Tongue (tissue), 3 donors: Measurements from ENCODE around the gene SLC27A3. TPM values are rescaled to one million over a fixed set of nuclear protein-coding genes. Genes with fewer than 3 reads are reported as not detected.

Source experiments
- DNase-seq: peaks from one replicate; pipeline ENCODE4 v3.0.0-alpha.2; 2015
- small RNA-seq: library from RNA; depleted of rRNA; stranded (forward); fragments of <200 nt; gene quantifications from one replicate; pipeline ENCODE3, GENCODE V24; 2014; ENCODE audit warnings: low replicate concordance
- total RNA-seq: library from RNA; depleted of rRNA; stranded (reverse); fragments of >200 nt; gene quantifications from one replicate; pipeline ENCODE4 v1.2.3, GENCODE V29; 2014

Gene SLC27A3
- total RNA-seq, 1 donor from 2014 or later = 15.2 TPM

GRCh38 chr1:153799566-153800465 lies 24.6 kb downstream of the SLC27A3 start:
- DNase-seq = no peak

GRCh38 chr1:153800516-153800915 lies 25.3 kb downstream of the SLC27A3 start:
- no peak for DNase-seq

- DNase-seq = no peak
Observed at GRCh38 chr1:153801028-153801625, 25.9 kb downstream of the SLC27A3 start.

- no peak for DNase-seq
Observed at GRCh38 chr1:153801786-153802697, 26.8 kb downstream of the SLC27A3 start.

GRCh38 chr1:153803470-153804056 lies 28.4 kb downstream of the SLC27A3 start:
- DNase-seq = peak; percentile 17

GRCh38 chr1:153804112-153804511 lies 28.9 kb downstream of the SLC27A3 start:
- DNase-seq = no peak

- peak; percentile 40 for DNase-seq
Observed at GRCh38 chr1:153805042-153805745, 30.0 kb downstream of the SLC27A3 start.

GRCh38 chr1:153805886-153806719 lies 30.9 kb downstream of the SLC27A3 start:
- no peak for DNase-seq

GRCh38 chr1:153816283-153816889 lies 41.2 kb downstream of the SLC27A3 start:
- DNase-seq = no peak

GRCh38 chr1:153818876-153819275 lies 43.7 kb downstream of the SLC27A3 start:
- DNase-seq = no peak

GRCh38 chr1:153827168-153827964 lies 52.2 kb downstream of the SLC27A3 start:
- DNase-seq = no peak

Small RNA genes within 50 kb of the gene (small RNA-seq; reads per million reads assigned to genes)
- gene RF00019 = not detected

Other genes with a start within 250 kb of the SLC27A3 start
- 103 TPM for gene S100A6, start 239.4 kb upstream of the SLC27A3 start, total RNA-seq
- not detected for gene S100A5, start 234.5 kb upstream of the SLC27A3 start, total RNA-seq
- gene S100A4, start 229.6 kb upstream of the SLC27A3 start, total RNA-seq = 160 TPM
- gene S100A3, start 226.1 kb upstream of the SLC27A3 start, total RNA-seq = 0.72 TPM
- gene S100A2, start 209.6 kb upstream of the SLC27A3 start, total RNA-seq = 46.5 TPM
- 76.2 TPM for gene S100A16, start 162.3 kb upstream of the SLC27A3 start, total RNA-seq
- gene S100A14, start 159.1 kb upstream of the SLC27A3 start, total RNA-seq = 40.9 TPM
- 42.5 TPM for gene S100A13, start 147.9 kb upstream of the SLC27A3 start, total RNA-seq
- 13.4 TPM for gene S100A1, start 147.0 kb upstream of the SLC27A3 start, total RNA-seq
- gene CHTOP, start 141.3 kb upstream of the SLC27A3 start, total RNA-seq = 71.8 TPM
- gene SNAPIN, start 116.7 kb upstream of the SLC27A3 start, total RNA-seq = 64.9 TPM
- gene ILF2, start 104.4 kb upstream of the SLC27A3 start, total RNA-seq = 136 TPM
- gene NPR1, start 96.7 kb upstream of the SLC27A3 start, total RNA-seq = 8.5 TPM
- gene INTS3, start 47.4 kb upstream of the SLC27A3 start, total RNA-seq = 34.9 TPM
- gene GATAD2B, start 147.6 kb downstream of the SLC27A3 start, total RNA-seq = 11.2 TPM
- gene DENND4B, start 171.3 kb downstream of the SLC27A3 start, total RNA-seq = 31.1 TPM
- gene CRTC2, start 183.2 kb downstream of the SLC27A3 start, total RNA-seq = 3.2 TPM
- 59.3 TPM for gene SLC39A1, start 188.1 kb downstream of the SLC27A3 start, total RNA-seq
- 12.0 TPM for gene CREB3L4, start 192.5 kb downstream of the SLC27A3 start, total RNA-seq
- gene JTB, start 202.3 kb downstream of the SLC27A3 start, total RNA-seq = 125 TPM
- gene RAB13, start 210.9 kb downstream of the SLC27A3 start, total RNA-seq = 27.0 TPM
- 1,230 TPM for gene RPS27, start 215.4 kb downstream of the SLC27A3 start, total RNA-seq